Endodermal cell (in vitro differentiated cells): ENCODE results near the gene TAF1B. TPM values are rescaled to one million over a fixed set of nuclear protein-coding genes. Genes with fewer than 3 reads are reported as not detected.

ENCODE experiments used
- DNase-seq: peaks from one replicate; pipeline ENCODE4 v3.0.0-alpha.2; 2017
- H3K27ac ChIP-seq: 2 replicates; pipeline ENCODE4 v1.5.1; 2013; ENCODE audit warnings: mild to moderate bottlenecking, low read depth, low read length, moderate library complexity
- H3K27me3 ChIP-seq: 2 replicates; pipeline ENCODE4 v1.6.1; 2013; ENCODE audit warnings: mild to moderate bottlenecking, low read length, moderate library complexity; ENCODE audit not compliant: insufficient read depth, control insufficient read depth, poor library complexity, severe bottlenecking
- H3K36me3 ChIP-seq: 2 replicates; pipeline ENCODE4 v1.7.0; 2013; ENCODE audit warnings: mild to moderate bottlenecking, low read length, moderate library complexity; ENCODE audit not compliant: control insufficient read depth, insufficient read depth
- H3K4me1 ChIP-seq: one replicate; pipeline ENCODE4 v1.7.0; 2013; ENCODE audit warnings: low read length; ENCODE audit not compliant: control insufficient read depth, insufficient read depth
- H3K4me3 ChIP-seq: 2 replicates; pipeline ENCODE4 v1.5.1; 2013; ENCODE audit warnings: mild to moderate bottlenecking, low read length, moderate library complexity
- H3K9ac ChIP-seq: 2 replicates; pipeline ENCODE4 v1.6.1; 2013; ENCODE audit warnings: mild to moderate bottlenecking, low read length, moderate library complexity; ENCODE audit not compliant: poor library complexity, severe bottlenecking; ENCODE audit errors: extremely low read depth
- H3K9me3 ChIP-seq: 2 replicates; pipeline ENCODE4 v1.6.1; 2013; ENCODE audit warnings: mild to moderate bottlenecking, low read length, moderate library complexity; ENCODE audit not compliant: control insufficient read depth
- H3K27ac Mint-ChIP-seq: 2 replicates; pipeline ENCODE4 v1.8.0; 2020; ENCODE audit warnings: mixed read lengths
- H3K27me3 Mint-ChIP-seq: 2 replicates; pipeline ENCODE4 v1.8.0; 2021; ENCODE audit warnings: mild to moderate bottlenecking, mixed read lengths; ENCODE audit not compliant: insufficient read depth
- H3K36me3 Mint-ChIP-seq: 2 replicates; pipeline ENCODE4 v1.8.0; 2020; ENCODE audit warnings: low read depth, mixed read lengths
- H3K4me1 Mint-ChIP-seq: 2 replicates; pipeline ENCODE4 v1.8.0; 2020; ENCODE audit warnings: mixed read lengths
- H3K4me3 Mint-ChIP-seq: 2 replicates; pipeline ENCODE4 v1.8.0; 2020; ENCODE audit warnings: mild to moderate bottlenecking, moderate library complexity, mixed read lengths
- H3K9me3 Mint-ChIP-seq: 2 replicates; pipeline ENCODE4 v1.8.0; 2020; ENCODE audit warnings: mild to moderate bottlenecking, mixed read lengths
- WGBS, 2 experiments: methylation state at CpG; one replicate each; pipeline versions ENCODE4 v1.1.5 to v1.1.7; 2013; ENCODE audit warnings: missing lambda C conversion rate in 2 of 2, mixed read lengths in 1 of 2; ENCODE audit not compliant: insufficient coverage in 1 of 2, insufficient read length in 1 of 2; 5-methylcytosine and 5-hydroxymethylcytosine counted together
- total RNA-seq, 2 donors: library from RNA; stranded (reverse); fragmentation: NEBNext Ultra II Directional in 1 of 2; extraction: Animal tissue kit (Norgen Biotek cat#: 25700) in 1 of 2; gene quantifications; 2 replicates in 1 of 2; 3 replicates in 1 of 2; pipeline ENCODE4 v1.2.1, GENCODE V29; 2021
- TF ChIP-seq, protein P1 (sequence below): fragments of 200-600 bp; sonication (generic); conservative IDR thresholded peaks from 2 replicates; pipeline ENCODE4 v1.5.0; 2021; ENCODE audit warnings: antibody characterized with exemption, mild to moderate bottlenecking

The TAF1B gene
- total RNA-seq, 2 donors from 2014 or later = 36.2 to 41.9 TPM

DNA sequence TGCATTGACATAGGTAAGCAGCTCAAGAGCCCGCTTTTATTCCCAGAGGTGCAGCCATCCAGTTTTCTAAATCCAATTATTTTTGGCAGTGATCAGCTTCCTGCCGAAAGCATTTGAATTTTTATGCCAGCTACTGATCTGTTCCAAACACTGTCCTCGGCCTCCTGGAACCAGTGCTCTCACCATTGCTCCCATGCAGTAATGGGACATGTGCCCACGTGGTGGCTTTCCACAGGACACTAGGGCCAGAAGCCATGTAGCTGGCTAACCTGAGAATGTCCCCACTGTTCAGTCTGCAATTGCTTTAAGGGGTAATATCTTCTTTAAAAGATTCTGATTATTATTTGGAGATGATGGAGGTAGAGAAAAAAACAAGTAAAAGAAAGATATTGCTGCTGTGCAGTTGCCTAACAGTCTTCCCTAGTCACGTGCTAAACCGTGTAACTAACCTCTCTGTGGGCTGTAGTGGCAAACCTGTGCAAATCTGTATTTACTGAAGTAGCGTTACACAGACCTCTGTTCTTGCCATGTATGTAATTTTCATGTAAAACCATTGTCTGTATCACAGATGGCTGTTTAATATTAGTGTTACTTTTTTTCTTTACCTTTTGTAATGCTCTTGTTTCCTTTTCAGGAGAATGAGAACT, 121.2 kb downstream of the TAF1B start:
- TF ChIP-seq, protein P1, sequence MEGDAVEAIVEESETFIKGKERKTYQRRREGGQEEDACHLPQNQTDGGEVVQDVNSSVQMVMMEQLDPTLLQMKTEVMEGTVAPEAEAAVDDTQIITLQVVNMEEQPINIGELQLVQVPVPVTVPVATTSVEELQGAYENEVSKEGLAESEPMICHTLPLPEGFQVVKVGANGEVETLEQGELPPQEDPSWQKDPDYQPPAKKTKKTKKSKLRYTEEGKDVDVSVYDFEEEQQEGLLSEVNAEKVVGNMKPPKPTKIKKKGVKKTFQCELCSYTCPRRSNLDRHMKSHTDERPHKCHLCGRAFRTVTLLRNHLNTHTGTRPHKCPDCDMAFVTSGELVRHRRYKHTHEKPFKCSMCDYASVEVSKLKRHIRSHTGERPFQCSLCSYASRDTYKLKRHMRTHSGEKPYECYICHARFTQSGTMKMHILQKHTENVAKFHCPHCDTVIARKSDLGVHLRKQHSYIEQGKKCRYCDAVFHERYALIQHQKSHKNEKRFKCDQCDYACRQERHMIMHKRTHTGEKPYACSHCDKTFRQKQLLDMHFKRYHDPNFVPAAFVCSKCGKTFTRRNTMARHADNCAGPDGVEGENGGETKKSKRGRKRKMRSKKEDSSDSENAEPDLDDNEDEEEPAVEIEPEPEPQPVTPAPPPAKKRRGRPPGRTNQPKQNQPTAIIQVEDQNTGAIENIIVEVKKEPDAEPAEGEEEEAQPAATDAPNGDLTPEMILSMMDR = no peak
- Histone ChIP-seq H3K27ac (no peak overlapping the region), H3K4me3 (no peak overlapping the region), H3K27me3 (no peaks in the 10 kb centered on the region), H3K9me3 (no peaks in the 10 kb centered on the region), H3K36me3 (no peaks in the 10 kb centered on the region), H3K4me1 (no peaks in the 10 kb centered on the region), H3K9ac (no peak overlapping the region)
- Mint-ChIP-seq H3K4me3 (no peak overlapping the region), H3K4me1 (peaks cover 2% of the 10 kb centered on the region), H3K9me3 (no peaks in the 10 kb centered on the region), H3K27me3 (no peaks in the 10 kb centered on the region), H3K36me3 (no peaks in the 10 kb centered on the region), H3K27ac (no peak overlapping the region)
- no peak for DNase-seq
- 93% methylated on average over 7 of the region's 7 CpGs for WGBS, 2 experiments

DNA sequence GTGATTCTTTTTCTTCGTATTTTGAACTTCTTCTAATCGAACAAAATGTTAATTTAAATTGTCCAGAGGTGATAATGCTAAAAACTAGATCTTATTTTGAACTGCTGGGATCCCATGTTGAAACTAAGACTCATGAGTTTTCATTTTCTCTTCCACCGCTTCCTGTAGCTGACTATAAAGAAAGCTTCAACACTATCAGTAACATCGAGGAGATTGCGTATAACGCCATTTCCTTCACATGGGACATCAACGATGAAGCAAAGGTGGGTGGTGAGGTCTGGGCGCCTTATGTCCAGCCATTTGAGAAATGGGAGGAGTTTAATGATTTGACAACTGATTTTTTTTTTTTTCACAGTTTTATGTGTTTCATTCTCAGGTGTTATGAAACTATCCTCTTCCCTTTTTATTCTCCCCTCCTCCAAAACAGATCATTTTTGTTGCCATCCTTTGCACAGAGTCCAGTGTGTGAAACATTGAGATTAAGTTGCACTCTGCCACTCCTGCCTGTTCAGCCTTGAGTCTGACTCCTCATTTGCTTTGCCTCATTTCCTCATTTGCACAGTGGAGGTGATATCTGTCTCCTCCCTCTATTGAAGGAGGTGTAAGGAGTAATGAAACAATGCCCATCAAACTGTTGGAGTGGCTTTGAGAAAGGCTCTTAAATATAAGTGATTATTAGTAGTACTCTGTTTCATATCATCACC, 122.0 kb downstream of the TAF1B start:
- H3K27me3 Mint-ChIP-seq = no peaks in the 10 kb centered on the region
- H3K4me3 ChIP-seq = no peak overlapping the region
- no peak overlapping the region for H3K27ac ChIP-seq
- no peaks in the 10 kb centered on the region for H3K4me1 ChIP-seq
- no peak overlapping the region for H3K9ac ChIP-seq
- no peaks in the 10 kb centered on the region for H3K27me3 ChIP-seq
- no peak for DNase-seq
- H3K9me3 Mint-ChIP-seq = no peaks in the 10 kb centered on the region
- no peak overlapping the region for H3K4me3 Mint-ChIP-seq
- no peaks in the 10 kb centered on the region for H3K9me3 ChIP-seq
- WGBS, 2 experiments = 93 to 95% methylated on average over 7 to 8 of the region's 8 CpGs
- peaks cover 2% of the 10 kb centered on the region for H3K4me1 Mint-ChIP-seq
- no peaks in the 10 kb centered on the region for H3K36me3 Mint-ChIP-seq
- no peaks in the 10 kb centered on the region for H3K36me3 ChIP-seq
- TF ChIP-seq, protein P1 = no peak
- H3K27ac Mint-ChIP-seq = no peak overlapping the region

DNA sequence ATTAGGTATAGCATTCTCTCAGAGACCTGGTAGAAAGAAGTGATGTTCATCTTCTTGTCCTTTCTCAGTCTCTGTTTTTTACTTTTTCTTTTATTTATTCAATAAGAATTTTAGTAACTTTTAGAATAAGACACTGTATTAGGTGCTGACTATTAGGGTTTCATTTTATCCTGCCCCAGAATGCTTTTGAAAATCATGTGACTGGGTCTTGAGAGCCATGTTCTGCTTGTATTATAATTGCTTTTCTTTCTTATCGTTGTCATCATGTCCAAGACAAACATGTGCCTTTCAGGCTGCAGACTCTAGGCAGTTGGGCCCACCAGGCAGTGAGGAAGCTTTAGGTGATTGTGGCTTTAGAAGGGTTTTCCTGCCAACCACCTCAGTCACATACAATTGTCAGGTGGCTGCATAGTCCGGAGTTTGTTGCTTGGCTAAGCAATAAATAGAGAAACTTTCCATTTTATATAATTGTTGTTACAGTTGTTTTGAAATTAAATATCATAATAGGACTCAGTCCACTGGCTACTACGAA, 123.3 kb downstream of the TAF1B start:
- Mint-ChIP-seq H3K27ac (no peak overlapping the region), H3K4me3 (no peak overlapping the region), H3K4me1 (peaks cover 2% of the 10 kb centered on the region), H3K36me3 (no peaks in the 10 kb centered on the region), H3K27me3 (no peaks in the 10 kb centered on the region), H3K9me3 (no peaks in the 10 kb centered on the region)
- TF ChIP-seq, protein P1 = no peak
- Histone ChIP-seq H3K9ac (no peak overlapping the region), H3K9me3 (no peaks in the 10 kb centered on the region), H3K27me3 (no peaks in the 10 kb centered on the region), H3K36me3 (no peaks in the 10 kb centered on the region), H3K4me1 (no peaks in the 10 kb centered on the region), H3K4me3 (no peak overlapping the region), H3K27ac (no peak overlapping the region)
- DNase-seq = no peak
- 86 to 100% methylated on average over 1 to 3 of the region's 3 CpGs for WGBS, 2 experiments
